Smooth muscle cell (in vitro differentiated cells): ENCODE measurements around the gene VSIG8. TPM values are rescaled to one million over a fixed set of nuclear protein-coding genes. Genes with fewer than 3 reads are reported as not detected.
A peak's percentile ranks its signal among the peaks of the same experiment; 100 is the strongest.

Source experiments
- DNase-seq: peaks from one replicate; lab custom pipeline; 2025; ENCODE audit not compliant: unreplicated experiment; lab: John Stamatoyannopoulos, UW
- H2AFZ ChIP-seq: fragments of 200-600 bp; sonication (generic); 2 replicates; pipeline ENCODE4 v1.6.0; 2016; ENCODE audit warnings: antibody characterized with exemption, low read depth, mild to moderate bottlenecking
- H3F3A ChIP-seq: fragments of 200-600 bp; sonication (generic); 2 replicates; pipeline ENCODE4 v1.6.0; 2017; ENCODE audit warnings: antibody characterized with exemption, low read depth
- H3K27ac ChIP-seq: fragments of 200-600 bp; sonication (generic); 2 replicates; pipeline ENCODE4 v1.5.1; 2016; ENCODE audit warnings: low read depth, mild to moderate bottlenecking
- H3K27me3 ChIP-seq: fragments of 200-600 bp; sonication (generic); 2 replicates; pipeline ENCODE4 v1.6.1; 2016; ENCODE audit warnings: low read depth, mild to moderate bottlenecking
- H3K36me3 ChIP-seq: fragments of 200-600 bp; sonication (generic); 2 replicates; pipeline ENCODE4 v1.5.1; 2016; ENCODE audit warnings: low read depth
- H3K4me1 ChIP-seq: fragments of 200-600 bp; sonication (generic); 2 replicates; pipeline ENCODE4 v1.5.1; 2016; ENCODE audit warnings: low read depth
- H3K4me2 ChIP-seq: fragments of 200-600 bp; sonication (generic); 2 replicates; pipeline ENCODE4 v1.6.0; 2016; ENCODE audit warnings: mild to moderate bottlenecking
- H3K4me3 ChIP-seq: fragments of 200-600 bp; sonication (generic); 2 replicates; pipeline ENCODE4 v1.5.1; 2016; ENCODE audit warnings: mild to moderate bottlenecking
- H3K79me2 ChIP-seq: fragments of 200-600 bp; sonication (generic); 2 replicates; pipeline ENCODE4 v1.6.0; 2016; ENCODE audit warnings: low read depth, mild to moderate bottlenecking
- H3K9ac ChIP-seq: fragments of 200-600 bp; sonication (generic); 2 replicates; pipeline ENCODE4 v1.6.0; 2016; ENCODE audit warnings: low read depth
- H3K9me3 ChIP-seq: fragments of 200-600 bp; sonication (generic); replicated peaks from 2 replicates; pipeline ENCODE4 v1.5.1; 2016; ENCODE audit warnings: low read depth
- H4K20me1 ChIP-seq: fragments of 200-600 bp; sonication (generic); 2 replicates; pipeline ENCODE4 v1.6.0; 2016; ENCODE audit warnings: low read depth
- CTCF ChIP-seq: fragments of 200-600 bp; sonication (generic); IDR thresholded peaks from 2 replicates; pipeline ENCODE4 v1.5.1; 2017; ENCODE audit warnings: borderline replicate concordance, mild to moderate bottlenecking, antibody characterized with exemption; ENCODE audit not compliant: insufficient read depth, poor library complexity, severe bottlenecking
- WGBS: methylation state at CpG from one replicate; pipeline ENCODE4 v1.1.7; 2016; ENCODE audit warnings: low lambda C conversion rate; 5-methylcytosine and 5-hydroxymethylcytosine counted together
- polyA plus RNA-seq: library from polyadenylated mRNA; unstranded; fragments of >200 nt; fragmentation: Nextera tagmentation; extraction: Ambion mirVana; gene quantifications from 2 replicates; pipeline ENCODE4 v1.2.1, GENCODE V29; 2016
- total RNA-seq: library from RNA; depleted of rRNA; stranded (reverse); fragments of >200 nt; gene quantifications from 2 replicates; pipeline ENCODE4 v1.2.3, GENCODE V29; 2014

VSIG8 gene
- total RNA-seq, result not detected in 2 replicates
- 0.29 and 1.3 TPM in 2 replicates for polyA plus RNA-seq

- H3K4me3 ChIP-seq, result no peak within 1 kb of the TSS
- H3K9ac ChIP-seq, result no peak within 1 kb of the TSS
- DNase-seq, result no peak
- no peak for TF ChIP-seq CTCF
- H3K9me3 ChIP-seq, result no peaks in the 10 kb centered on the region
- no peaks in the 10 kb centered on the region for H4K20me1 ChIP-seq
- no peaks in the 10 kb centered on the region for H3K79me2 ChIP-seq
- peaks cover 3% of the 10 kb centered on the region for H3F3A ChIP-seq
- H3K27me3 ChIP-seq, result no peaks in the 10 kb centered on the region
- no peak within 1 kb of the TSS for H3K4me2 ChIP-seq
- H3K27ac ChIP-seq, result no peak within 1 kb of the TSS
- WGBS, result 96% methylated on average over 4 of the region's 4 CpGs
- peaks cover 8% of the 10 kb centered on the region for H3K4me1 ChIP-seq
- no peaks in the 10 kb centered on the region for H3K36me3 ChIP-seq
- H2AFZ ChIP-seq, result no peak within 1 kb of the TSS
Measured at GRCh38 chr1:159862557-159862956, at the start of gene VSIG8. TSS of gene VSIG8 (minus strand) at chr1:159862657. CDS start at chr1:159862521, 136 bp downstream.

- no peak for TF ChIP-seq CTCF
- peak overlapping the region; percentile 96 for H3K27ac ChIP-seq
- H3F3A ChIP-seq, result peaks cover 28% of the 10 kb centered on the region
- no peak overlapping the region for H2AFZ ChIP-seq
- H4K20me1 ChIP-seq, result peaks cover 2% of the 10 kb centered on the region
- H3K4me3 ChIP-seq, result no peak overlapping the region
- H3K9me3 ChIP-seq, result no peaks in the 10 kb centered on the region
- H3K4me1 ChIP-seq, result peaks cover 35% of the 10 kb centered on the region
- H3K9ac ChIP-seq, result peak overlapping the region; percentile 88
- H3K36me3 ChIP-seq, result no peaks in the 10 kb centered on the region
- no peaks in the 10 kb centered on the region for H3K79me2 ChIP-seq
- no peak for DNase-seq
- H3K4me2 ChIP-seq, result peak overlapping the region; percentile 69
- WGBS, result 51% methylated on average over 6 of the region's 6 CpGs
- H3K27me3 ChIP-seq, result no peaks in the 10 kb centered on the region
Measured at GRCh38 chr1:159911326-159912070, 49.0 kb upstream of the VSIG8 start.

- WGBS, result 69% methylated on average over 9 of the region's 9 CpGs
- H3F3A ChIP-seq, result peaks cover 17% of the 10 kb centered on the region
- peak overlapping the region; percentile 96 for H3K27ac ChIP-seq
- DNase-seq, result no peak
- H3K4me2 ChIP-seq, result peak overlapping the region; percentile 69
- no peak overlapping the region for H3K9ac ChIP-seq
- no peak for TF ChIP-seq CTCF
- H2AFZ ChIP-seq, result no peak overlapping the region
- H3K4me1 ChIP-seq, result peaks cover 23% of the 10 kb centered on the region
- H3K79me2 ChIP-seq, result no peaks in the 10 kb centered on the region
- no peaks in the 10 kb centered on the region for H3K36me3 ChIP-seq
- no peaks in the 10 kb centered on the region for H4K20me1 ChIP-seq
- H3K9me3 ChIP-seq, result peaks cover 2% of the 10 kb centered on the region
- no peaks in the 10 kb centered on the region for H3K27me3 ChIP-seq
- no peak overlapping the region for H3K4me3 ChIP-seq
Measured at GRCh38 chr1:159908031-159908940, 45.8 kb upstream of the VSIG8 start.
